GM18909 (cell line): ENCODE measurements around the gene TMEM203.

Experiments
- ATAC-seq: cut with Tn5 transposase; IDR thresholded peaks from one replicate; pipeline ENCODE4 v1.9.1; 2021; ENCODE audit warnings: mild to moderate bottlenecking; ENCODE audit not compliant: unreplicated experiment, poor library complexity

TMEM203 gene

DNA sequence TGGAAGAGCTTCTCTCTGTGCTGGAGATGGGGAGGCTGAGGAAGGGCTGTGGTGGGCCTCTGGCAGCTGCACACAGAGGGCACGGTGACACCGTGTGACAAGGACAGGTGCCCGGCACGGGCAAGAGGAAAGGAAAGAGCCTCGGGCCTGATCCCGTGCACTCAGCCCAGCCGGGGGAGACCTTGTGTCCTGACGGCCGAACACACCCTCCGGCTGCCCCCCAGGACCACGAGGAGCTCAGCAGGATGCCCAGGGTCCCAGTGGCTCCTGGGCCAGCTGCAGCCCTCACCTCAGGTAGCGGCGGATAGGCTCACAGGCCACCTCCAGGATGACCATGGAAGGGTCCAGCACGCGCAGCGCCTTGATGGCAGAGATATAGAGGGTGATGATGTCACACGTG, 22.6 kb downstream of the TMEM203 start:
- no peak for ATAC-seq

DNA sequence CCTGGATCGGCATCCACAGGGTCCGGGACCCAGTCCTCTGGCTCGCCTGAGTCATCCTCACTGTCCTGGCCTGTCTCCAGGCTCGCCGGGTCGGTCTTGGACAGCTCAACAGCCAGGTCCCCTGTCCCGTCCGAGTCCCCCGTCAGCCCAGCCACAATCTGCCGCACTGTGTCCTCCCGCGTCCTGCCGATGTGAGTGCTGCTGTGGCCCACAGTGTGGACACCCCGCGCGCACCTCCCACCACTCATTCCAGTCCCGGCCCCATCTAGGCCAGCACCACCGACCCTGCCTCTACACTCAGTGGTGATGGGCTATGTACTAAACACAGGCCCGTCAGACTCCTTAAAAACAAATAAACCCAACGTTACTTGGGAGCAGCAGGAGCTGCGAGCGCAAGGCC, 23.8 kb downstream of the TMEM203 start:
- no peak for ATAC-seq

DNA sequence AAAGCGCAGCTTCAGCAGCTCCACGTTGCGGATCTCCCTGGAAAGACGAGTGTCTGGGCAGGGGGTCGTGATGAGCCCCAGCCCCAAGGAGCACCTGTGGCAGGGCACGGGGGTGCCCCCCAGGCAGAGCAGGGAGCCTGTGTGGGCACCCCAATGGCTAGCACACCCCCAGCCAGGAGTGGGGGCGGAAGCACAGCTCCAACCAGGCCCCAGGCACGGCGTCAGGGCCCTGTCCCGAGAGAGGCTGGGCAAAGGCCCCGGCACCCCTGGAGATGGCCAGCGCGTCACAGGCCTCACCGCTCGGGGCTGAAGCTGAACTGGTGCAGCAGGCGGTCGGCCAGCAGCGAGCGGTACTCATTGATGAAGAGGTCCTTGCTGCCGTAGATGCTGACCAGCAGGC, 25.0 kb downstream of the TMEM203 start:
- ATAC-seq: no peak

DNA sequence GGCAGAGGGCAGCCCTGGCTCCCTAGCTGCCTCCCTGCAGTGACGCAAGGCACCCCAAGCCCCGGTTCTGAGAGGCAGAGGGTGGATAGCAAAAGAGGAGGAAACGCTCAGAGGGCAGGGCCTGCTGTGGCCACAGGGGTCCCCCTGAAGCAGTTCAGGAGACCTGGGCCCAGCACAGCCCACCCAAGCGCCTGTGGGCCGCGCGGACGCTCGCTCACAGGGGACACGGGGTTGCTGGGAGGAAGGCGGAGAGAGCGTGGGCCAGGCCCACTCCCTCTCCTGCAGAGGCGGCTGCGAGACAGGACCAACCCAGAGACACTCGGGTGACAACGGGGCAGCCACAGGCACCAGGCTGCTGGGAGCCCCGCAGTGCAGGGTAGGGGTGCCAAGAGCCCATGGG, 25.7 kb downstream of the TMEM203 start:
- ATAC-seq: no peak

DNA sequence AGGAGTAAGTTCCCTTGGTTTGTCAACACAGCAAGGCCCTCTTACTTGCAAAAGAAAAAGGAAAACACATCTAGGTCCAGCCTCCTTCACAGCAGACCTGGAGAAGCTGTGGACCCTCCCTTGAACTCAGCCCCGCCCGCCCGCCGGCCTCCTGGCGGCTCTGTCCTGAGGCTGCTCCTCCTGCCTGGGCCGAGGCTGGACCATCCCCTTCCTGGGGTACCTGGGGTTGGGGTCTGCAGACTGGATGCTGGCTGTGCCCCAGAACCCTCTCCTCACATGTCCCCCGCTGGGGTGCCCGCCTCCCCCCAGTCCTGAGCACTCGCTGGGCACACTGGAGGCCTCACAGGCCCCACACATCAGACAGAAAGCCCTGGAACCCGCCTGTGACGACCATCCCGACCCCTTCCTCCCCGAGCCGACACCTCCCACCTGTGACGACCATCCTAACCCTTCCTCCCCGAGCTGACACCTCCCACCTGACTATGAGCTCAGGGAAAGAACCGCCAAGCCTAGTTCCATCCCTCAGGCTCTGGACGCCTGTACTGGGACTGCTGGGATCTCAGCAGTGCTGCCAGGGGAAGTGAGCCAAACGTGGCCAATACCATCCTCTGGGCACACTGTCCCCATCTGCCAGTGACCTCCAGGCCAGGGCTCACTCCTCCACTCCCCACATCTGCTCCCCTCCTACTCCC, 26.4 kb downstream of the TMEM203 start:
- ATAC-seq: no peak

DNA sequence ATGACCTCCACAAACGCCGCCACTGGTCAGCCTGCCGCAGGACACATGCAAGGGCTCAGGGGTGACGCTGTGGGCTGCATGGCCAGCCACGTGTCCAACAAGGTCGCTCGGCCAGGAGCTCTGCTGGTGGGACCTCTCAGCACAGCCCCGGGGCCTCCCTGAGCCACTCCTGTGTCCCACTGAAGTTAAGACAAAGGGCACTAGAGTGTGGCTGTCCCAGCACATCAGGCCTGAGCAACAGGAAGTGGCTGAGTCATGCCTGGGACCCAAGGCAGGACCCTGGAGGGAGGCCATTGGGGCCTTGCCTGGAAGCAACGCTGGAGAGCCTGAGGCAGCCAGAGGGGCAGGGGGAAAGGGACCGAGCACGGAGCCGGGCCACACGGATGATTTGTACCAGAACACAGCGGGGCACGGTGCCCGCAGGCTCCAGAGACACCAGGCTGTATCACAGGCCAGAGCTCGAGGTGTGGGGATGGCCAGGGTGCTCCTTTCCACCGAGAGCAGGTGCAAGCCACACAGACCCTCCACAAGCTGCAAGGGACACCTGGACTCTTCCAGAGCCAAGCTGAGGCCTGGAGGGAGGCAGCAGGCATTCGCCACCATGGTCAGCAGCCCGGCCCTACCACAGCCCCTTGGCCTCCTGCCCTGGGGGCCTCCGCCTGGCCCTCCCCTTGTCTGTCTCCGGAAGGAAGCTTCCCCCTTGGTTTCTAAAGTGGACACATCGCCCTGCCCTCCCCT, 27.1 kb downstream of the TMEM203 start:
- no peak for ATAC-seq

DNA sequence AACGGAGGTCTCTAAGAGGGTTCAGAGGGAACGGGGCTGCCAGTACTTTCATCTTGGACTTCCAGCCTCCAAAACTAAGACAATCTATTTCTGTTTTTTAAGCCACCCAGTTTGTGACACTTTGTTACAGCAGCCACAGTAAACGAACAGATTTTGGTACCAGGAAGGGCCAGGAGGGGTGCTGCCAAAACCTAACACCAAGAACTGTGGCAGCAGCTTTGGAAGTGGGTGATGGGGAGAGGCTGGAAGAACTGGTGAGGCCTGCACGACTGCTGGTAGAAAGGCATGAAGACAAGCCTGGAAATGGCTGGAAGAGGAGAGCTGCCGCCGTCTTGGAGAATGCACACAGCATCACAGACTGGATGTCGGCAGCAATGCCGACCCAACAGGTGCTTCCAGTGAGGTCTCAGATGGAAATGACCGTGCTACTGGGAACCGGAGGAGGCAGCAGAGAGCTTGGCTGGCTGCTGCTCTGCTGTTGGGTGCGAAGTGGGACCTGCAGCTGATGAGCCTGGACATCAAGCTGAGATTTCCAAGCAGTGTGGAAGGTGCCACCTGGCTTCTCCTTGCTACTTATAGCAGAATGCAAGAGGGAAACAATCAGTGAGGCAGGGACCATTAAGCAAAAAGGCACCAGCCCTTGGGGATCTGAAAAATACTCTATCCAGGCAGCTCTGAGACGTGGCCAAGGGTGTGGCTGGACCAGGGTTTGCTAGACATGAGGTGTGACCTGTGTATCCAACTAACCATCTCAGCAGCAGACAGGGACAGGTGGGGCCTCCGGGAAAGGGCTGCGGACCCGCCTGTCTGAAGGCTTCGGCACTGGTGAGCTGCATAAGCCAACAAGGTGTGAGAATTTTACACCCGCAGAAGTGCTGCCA, 28.9 kb downstream of the TMEM203 start:
- no peak for ATAC-seq

DNA sequence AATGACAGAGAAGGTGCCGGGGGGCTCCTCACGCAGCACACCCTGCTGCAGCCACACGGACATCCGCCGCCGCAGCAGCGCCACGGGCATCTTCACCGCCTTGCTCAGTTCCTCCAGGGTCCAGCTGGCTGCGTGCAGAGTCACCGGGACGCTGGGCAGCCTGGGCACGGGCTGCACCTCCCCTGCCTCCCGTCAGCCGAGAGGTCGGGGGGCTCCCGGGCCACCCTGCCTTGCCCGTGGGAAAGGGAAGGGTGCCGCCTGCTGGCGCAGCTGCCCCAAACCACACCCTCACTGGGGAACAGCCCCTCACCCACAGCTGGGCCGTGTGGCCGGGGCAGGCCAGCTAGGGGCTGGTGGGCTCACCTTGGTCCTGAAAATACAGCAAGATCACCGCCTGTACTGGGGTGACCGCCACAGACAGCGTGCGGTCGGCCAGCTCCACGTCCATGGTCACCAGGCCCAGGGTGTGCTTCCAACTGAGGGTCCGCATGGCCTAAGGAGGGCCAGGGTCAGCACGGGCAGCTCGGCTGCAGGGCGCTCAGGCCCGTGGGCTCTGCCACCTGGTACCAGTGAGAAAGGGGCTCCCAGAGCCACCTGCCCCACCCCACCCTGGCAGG, 30.0 kb downstream of the TMEM203 start:
- ATAC-seq: no peak

DNA sequence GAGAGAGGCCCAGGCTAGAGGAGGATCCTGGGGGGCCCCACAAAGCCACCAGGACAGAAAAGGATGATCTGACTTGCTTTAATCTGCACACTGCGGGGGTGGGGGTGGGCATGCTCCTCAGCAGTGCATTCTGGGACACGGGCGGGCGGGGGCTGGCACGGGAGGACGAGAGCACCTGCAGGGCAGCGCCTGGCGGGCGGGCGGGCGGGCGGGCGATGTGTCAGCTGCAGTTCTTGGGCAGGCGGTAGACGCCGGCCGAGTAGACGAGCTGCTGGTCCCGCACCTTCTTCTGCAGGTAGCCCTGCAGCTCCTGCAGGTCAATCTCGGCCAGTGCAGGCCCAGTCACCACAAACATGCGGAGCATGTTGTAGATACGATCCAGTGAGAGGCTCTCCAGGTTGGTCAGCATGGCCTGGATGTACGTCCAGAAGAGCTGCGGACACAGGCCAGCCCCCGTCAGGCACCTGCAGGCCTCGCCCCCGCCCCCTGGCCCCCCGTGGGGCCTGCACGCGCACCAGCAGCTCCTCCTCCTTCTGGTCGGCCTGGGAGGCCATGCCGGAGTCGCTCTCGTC, 30.6 kb downstream of the TMEM203 start:
- ATAC-seq: no peak

DNA sequence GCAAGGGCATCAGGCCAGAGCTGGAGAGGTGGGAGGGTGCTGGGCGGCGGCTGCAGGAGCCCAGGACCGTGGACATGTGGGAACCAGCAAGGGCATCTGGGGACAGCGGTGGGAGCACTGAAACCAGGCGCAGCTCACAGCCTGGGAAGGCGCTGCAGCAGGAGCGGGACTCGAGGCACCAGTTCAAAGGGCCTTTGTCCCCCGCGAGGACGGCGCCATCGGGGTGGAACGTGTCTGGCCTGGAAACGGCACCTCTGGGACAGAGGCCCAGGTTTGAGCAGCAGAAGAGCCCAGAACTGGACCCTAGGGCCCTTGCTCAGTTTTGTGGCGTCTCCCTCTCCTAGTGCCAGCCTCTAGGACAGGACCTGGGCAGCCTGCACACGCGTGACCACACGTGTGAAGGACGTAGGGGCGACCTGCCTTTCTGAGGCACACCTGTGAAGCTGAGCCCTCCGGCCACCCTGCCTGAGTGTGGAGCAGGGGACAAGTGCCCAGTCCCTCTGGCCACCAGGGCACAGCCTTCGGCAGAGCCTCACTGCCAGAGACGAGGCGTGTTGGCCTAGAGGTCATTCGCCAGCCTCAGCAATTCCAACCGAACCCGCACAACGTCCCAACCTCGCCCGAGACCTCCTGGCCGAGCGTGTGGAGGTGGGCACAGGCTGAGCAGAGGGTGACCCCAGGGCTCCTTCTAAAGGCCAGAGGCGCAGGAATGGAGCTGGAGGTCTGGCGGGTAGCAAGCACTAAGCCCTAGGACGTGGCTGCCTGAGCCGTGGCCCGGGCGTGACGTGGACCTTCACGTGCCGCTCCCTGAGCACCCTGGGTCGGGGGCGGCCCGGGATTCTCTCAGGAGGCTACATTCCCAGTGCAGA, 31.4 kb downstream of the TMEM203 start:
- ATAC-seq: no peak

DNA sequence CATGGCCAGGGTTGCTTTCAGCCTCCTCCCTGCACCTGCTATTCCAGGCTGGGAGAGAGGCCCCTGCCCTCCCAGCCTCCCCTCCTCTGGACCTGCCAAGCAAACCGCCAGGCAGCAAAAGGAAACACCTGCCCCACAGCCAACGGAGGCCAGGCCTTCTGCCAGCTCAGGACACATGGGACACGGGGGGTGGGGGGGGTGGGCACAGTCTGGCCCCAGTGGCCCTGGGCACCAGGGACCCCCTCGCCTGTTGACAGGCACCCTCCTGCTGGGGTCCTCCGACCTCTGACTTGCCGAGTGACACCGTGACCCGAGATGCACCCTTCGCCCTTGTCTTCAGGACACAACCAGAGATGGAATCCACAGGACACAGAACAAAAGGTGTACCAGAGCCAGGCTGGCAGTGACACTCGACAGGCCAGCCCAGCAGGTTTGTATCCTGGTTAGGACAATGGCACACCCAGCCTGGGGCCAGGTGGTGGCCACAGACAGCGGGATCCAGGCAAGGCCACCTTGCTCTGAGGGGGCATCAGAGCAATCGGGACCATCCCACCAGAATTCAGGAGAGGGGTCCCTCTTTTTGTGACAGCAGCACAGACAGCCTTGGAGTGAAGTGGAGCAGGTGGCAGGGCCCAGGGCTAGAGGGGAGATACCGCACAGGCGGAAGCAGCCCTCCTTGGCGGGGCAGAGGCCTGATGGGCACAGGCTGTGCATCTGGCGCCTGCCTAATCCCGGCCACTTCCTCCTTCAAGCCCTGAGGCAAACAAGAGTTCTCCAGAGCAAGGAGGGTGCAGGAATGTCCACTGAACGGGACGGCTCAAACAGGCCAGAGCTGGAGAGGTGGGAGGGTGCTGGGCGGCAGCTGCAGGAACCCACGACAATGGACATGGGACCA, 32.3 kb downstream of the TMEM203 start:
- ATAC-seq: no peak

DNA sequence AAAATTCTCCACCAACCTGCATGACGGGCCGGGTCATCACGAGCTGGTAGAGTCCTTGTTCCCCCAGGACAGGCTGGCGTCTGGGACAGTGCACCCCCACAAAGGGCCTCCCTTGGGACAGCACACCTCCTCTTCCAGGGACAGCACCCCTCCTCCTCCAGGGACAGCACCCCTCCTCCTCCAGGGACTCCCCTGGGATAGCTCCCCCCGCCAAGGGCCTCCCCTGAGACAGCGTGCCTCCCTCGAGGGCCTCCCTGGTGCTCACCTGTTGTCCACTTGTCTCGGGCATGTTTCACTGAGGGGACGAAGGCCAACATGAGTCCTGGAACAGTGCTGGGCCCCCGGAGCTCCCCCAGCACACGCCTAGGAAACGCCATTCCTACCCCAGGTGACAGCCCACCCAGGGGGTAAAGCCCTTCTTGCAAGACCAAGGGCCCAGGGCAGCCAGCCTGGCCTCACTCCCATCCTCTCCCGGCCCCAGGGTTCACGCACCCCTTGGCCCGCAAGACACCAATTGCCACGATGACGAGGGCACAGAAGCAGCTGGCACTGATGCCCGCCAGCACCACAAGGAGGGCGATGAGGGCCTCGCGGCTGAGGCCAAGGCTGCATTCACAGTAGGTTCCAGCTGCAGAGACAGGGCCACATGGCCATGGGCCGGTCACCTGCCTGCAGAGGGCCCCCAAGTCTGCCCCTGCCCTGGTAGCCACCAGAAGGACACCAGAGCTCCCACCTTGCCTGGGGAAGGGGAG, 34.1 kb downstream of the TMEM203 start:
- ATAC-seq: no peak

DNA sequence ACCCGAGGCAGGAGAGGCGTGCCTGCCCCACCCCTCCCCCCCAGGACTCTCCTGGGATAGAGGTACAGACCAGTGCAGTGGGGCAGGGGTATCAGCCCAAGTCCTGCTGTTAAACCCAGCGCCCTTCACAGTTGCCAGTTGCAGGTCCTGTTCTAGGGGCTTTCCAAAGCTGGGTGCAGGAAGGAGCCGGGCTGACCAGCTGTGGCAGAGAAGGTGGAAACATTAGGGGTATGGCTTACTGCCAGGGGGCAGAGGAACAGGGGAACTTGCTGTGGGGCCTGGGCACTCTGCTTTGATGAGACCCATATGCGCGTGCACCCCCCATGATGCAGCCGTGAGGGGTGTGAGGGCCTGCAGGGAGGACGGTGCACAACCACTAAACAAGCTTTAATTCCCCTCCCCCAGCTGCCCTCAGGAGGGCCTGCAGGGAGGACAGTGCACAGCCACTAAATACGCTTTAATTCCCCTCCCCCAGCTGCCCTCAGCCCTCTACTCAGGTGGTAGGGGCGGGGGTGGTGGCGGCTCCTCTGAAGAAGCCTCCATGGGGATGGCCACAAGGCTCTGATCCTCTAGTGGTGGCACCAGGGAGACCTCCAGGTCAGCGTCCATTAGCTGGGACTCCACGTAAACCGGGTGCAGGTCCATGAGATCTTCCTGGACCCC, 34.8 kb downstream of the TMEM203 start:
- ATAC-seq: no peak

DNA sequence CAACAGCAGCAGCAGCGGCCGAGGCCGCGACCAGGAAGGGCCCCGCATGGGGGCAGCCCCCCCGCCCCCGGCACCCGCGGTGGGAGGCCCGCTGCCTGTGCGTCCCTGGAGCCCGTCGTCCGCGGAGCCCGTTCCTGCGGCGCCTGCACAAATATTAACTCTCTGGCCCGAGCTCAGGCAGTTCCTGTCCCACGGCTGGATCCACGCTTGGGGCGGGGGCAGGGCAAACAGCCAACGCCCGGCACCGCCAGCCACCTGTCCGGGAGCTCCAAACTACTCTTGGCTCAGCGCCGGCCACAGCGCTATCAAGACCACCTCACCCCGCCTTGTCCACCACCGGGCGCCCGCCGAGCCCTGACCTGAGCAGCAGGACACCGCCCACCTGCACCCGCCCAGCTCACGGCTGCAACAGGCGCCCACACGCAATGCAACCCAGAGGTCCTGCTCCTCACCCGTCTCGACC, 35.5 kb downstream of the TMEM203 start, which contains the start of gene LRRC26:
Gene LRRC26, minus strand, starts transcription at position 156 of the 463 bp plus-strand sequence. Its CDS starts 108 bp downstream, at position 48.
- ATAC-seq: no peak

DNA sequence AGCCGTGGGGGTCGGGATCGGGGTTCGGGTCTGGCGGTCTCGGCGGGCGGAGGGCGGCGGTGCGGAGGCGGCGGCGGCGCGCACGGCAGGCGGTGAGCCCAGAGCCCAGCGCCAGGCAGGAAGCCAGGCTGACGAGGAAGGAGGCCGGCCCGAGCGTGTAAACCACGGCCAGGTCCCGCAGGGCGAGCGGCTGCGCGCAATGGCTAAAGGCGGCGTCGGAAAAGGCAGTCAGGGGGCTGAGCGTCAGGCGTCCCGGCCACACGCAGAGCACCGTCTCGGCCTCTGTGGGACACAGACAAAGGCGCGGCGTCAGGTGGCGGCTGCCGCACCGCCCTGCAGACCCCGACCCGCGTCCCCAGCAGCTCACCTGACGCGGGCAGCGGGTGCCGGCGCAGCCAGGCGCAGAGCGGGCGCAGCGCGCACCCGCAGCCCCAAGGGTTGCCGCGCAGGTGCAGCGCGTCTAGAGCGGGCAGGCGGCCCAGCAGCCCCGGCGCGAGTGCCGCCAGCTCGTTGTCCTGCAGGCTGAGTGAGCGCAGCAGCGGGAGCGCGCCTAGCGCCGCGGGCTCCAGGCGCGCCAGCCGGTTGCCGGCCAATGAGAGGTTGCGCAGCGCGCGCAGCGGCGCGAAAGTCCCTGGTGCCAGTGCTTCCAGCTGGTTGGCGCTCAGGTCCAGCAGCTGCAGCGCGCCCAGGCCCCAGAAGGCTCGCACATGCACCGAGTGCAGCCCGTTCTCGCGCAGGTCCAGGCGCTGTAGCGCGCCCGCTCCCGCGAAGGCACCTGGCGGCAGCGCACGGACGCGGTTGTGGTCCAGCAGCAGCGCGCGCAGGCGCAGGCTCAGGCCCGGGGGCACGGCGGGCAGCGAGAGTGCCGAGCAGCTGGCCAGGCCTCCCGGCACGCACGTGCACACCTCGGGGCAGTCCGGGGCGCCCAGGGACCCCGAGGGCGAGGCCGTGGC, 36.3 kb downstream of the TMEM203 start:
- peak; percentile 39 for ATAC-seq

DNA sequence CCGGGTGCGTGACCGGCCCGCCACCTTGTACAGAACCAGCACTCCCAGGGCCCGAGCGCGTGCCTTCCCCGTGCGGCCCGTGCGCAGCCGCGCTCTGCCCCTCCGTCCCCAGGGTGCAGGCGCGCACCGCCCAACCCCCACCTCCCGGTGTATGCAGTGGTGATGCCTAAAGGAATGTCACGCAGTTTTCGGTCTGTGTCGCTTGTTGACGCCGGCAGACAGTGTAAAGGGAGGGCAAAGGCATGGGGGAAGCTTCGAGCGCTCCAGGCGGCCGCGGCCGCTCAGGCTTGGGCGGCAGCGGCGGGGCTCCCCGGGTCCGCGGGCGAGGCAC, 36.9 kb downstream of the TMEM203 start:
- ATAC-seq: peak; percentile 11
